ENCODE data around the gene TTLL3.

The TTLL3 gene

GRCh38 chr3:9780910-9781309 is 29.2 kb upstream of the TTLL3 start:
- H3K4me3 ChIP-seq (ENCODE audit: low read depth, low read length) = no peak overlapping the region
- TF ChIP-seq CTCF (IDR thresholded peaks at IDR 0.05; ENCODE audit: low read depth, low read length, missing control alignments) = no peak
- in situ Hi-C loops (cut with HindIII; ENCODE audit: low sequenced_read_pairs) = no loop called here
- DNase-seq (ENCODE audit: low read depth) = no peak

- DNase-seq (ENCODE audit: low read depth) = no peak
- TF ChIP-seq CTCF (IDR thresholded peaks at IDR 0.05; ENCODE audit: low read depth, low read length, missing control alignments) = no peak
- in situ Hi-C loops (cut with HindIII; ENCODE audit: low sequenced_read_pairs) = no loop called here
- H3K4me3 ChIP-seq (ENCODE audit: low read depth, low read length) = no peak overlapping the region
Observed at GRCh38 chr3:9781551-9781950, 28.5 kb upstream of the TTLL3 start.

DNA sequence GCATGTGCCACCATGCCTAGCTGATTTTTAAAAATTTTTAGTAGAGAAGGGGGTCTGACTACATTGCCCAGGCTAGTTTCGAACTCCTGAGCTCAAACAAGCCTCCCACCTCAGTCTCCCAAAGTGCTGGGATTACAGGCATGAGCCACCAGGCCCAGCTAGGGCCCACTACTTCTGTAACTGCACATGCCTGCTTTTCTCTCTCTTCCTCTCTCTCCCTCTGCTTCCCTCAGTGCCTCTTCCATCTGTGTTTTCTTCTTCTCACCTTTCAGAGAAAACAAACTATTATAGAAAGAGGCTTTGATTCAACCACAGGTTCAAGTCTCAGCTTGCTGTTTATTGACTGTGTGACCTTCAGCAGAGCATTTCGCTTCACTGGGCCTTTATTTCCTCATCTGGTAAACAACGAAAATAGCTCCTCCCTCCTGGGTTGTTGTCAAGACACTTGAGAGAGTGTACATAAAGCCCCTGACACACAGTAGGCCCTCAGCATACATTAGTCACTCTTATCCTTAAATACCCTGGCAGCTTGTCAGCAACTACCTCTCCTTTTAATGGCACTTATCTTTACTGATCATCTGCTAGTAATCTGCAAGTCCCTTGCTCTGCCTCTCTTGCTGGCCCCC is 28.0 kb upstream of the TTLL3 start:
- in situ Hi-C loops (cut with HindIII; ENCODE audit: low sequenced_read_pairs) = no loop called here
- DNase-seq (ENCODE audit: low read depth) = no peak
- no peak overlapping the region for H3K4me3 ChIP-seq (ENCODE audit: low read depth, low read length)
- TF ChIP-seq CTCF (IDR thresholded peaks at IDR 0.05; ENCODE audit: low read depth, low read length, missing control alignments) = no peak

DNA sequence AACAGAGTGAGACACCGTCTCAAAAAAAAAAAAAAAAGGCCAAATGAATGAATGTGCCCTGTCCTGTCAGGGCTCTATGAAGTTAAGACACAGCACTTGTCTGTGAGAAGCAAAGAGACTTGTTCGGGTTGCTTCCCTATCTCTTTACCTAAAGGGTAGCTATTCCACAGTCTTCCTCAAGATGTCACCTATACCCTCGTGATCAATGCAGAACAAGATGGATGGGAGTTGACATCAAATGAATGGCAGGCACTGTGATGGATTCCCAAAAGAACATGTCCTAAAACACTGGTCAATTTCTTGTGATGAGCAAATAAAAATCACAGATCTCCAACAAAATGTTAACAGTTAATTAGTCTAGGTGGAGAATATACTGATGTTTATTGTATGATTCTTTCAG is 27.3 kb upstream of the TTLL3 start:
- H3K4me3 ChIP-seq (ENCODE audit: low read depth, low read length) = no peak overlapping the region
- DNase-seq (ENCODE audit: low read depth) = no peak
- TF ChIP-seq CTCF (IDR thresholded peaks at IDR 0.05; ENCODE audit: low read depth, low read length, missing control alignments) = peak; percentile 12
- in situ Hi-C loops (cut with HindIII; ENCODE audit: low sequenced_read_pairs) = no loop called here

GRCh38 chr3:9783954-9784353 is 26.1 kb upstream of the TTLL3 start:
- TF ChIP-seq CTCF (IDR thresholded peaks at IDR 0.05; ENCODE audit: low read depth, low read length, missing control alignments) = no peak
- H3K4me3 ChIP-seq (ENCODE audit: low read depth, low read length) = no peak overlapping the region
- no peak for DNase-seq (ENCODE audit: low read depth)
- in situ Hi-C loops (cut with HindIII; ENCODE audit: low sequenced_read_pairs) = no loop called here

DNA sequence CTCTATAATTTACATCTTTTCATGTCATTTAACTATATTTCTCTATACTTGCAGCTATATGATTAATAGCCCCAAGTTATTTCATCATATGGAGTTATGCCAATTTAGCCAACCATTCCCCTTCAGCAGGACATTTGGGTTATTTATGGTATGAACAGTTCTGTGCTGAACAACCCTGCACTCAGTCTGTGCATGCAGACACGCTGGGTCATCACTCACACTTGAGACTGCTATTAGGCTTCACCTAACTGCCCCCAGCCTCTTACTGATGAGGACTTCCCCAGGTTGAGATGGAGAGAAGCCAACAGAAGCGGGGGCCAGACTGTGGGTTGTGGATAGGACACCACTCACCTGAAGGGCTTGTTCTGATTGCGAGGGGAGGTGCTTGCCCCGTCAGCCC is 25.1 kb upstream of the TTLL3 start:
- no peak for TF ChIP-seq CTCF (IDR thresholded peaks at IDR 0.05; ENCODE audit: low read depth, low read length, missing control alignments)
- no peak overlapping the region for H3K4me3 ChIP-seq (ENCODE audit: low read depth, low read length)
- in situ Hi-C loops (cut with HindIII; ENCODE audit: low sequenced_read_pairs) = no loop called here
- DNase-seq (ENCODE audit: low read depth) = no peak

Measured in astrocyte of the cerebellum (primary cell).